ENCODE results near the gene CMBL. TPM values are rescaled to one million over a fixed set of nuclear protein-coding genes. Genes with fewer than 3 reads are reported as not detected.

Gene CMBL
- total RNA-seq, 1 donor from 2014 or later = 24.8 TPM

DNA sequence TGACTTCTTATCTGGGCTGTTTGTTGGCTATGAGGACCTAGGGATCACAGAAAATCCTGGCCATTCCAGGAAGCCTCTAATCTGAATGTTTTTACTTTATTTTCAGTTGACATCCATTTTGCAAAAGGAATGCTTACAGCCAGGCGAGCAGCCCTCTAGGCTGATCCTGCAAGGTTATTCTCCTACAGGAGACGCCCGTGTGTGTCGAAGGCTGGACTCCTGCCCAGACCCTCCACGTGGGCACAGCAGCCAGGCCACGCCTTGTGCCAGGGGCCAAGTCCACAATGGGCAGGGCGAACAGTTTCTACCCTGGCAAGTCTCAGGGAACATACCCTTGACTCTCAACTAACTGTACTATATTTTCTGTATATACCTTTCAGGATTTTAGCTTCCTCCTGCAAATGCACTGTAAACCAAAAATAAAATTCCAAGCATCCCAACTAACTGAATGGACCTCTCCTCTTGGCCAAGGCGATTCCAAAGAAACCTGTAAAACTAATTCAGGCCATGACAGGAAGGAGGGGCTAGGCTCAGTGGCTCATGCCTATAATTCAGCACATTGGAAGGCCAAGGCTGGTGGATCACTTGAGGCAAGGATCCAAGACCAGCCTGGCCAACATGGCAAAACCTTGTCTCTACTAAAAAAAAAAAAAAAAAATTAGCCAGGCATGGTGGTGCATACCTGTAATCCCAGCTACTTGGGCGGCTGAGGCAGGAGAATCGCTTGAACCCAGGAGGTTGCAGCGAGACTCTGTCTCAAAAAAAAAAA lies 5.7 kb downstream of the CMBL start:
- TF ChIP-seq, protein P1, sequence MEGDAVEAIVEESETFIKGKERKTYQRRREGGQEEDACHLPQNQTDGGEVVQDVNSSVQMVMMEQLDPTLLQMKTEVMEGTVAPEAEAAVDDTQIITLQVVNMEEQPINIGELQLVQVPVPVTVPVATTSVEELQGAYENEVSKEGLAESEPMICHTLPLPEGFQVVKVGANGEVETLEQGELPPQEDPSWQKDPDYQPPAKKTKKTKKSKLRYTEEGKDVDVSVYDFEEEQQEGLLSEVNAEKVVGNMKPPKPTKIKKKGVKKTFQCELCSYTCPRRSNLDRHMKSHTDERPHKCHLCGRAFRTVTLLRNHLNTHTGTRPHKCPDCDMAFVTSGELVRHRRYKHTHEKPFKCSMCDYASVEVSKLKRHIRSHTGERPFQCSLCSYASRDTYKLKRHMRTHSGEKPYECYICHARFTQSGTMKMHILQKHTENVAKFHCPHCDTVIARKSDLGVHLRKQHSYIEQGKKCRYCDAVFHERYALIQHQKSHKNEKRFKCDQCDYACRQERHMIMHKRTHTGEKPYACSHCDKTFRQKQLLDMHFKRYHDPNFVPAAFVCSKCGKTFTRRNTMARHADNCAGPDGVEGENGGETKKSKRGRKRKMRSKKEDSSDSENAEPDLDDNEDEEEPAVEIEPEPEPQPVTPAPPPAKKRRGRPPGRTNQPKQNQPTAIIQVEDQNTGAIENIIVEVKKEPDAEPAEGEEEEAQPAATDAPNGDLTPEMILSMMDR (IDR thresholded peaks at IDR 0.05; ENCODE audit: unreplicated experiment) = no peak
- H3K9me3 Mint-ChIP-seq = peaks cover 5% of the 10 kb centered on the region
- DNase-seq (ENCODE audit: low spot score in 2 of 2, unreplicated experiment in 2 of 2) = no peak

DNA sequence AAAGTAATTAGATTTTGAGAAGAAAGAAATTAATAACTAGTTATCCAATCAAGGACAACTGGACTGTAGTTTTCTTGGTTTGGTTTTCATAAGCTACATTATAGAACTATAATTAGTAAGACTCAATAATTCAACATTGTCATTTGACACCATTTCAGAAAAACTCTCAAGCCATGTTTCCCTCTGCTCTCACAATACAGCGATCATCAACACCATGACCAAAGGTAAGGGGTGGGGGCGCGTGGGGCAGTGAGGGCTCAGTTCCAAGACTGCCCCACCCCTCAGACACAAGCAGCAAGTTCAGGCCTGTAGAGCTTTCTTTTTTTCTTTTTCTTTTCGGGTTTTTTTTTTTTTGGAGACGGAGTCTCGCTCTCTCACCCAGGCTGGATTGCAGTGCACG lies 6.4 kb downstream of the CMBL start:
- no peaks in the 10 kb centered on the region for H3K27me3 Mint-ChIP-seq (ENCODE audit: low read depth)
- no peak overlapping the region for H3K27ac Mint-ChIP-seq
- peaks cover 24% of the 10 kb centered on the region for H3K36me3 Mint-ChIP-seq
- H3K4me3 Mint-ChIP-seq = no peak overlapping the region
- DNase-seq (ENCODE audit: low spot score in 2 of 2, unreplicated experiment in 2 of 2) = no peak
- TF ChIP-seq, protein P1 (IDR thresholded peaks at IDR 0.05; ENCODE audit: unreplicated experiment) = no peak
- H3K4me1 Mint-ChIP-seq = peaks cover 4% of the 10 kb centered on the region
- peaks cover 5% of the 10 kb centered on the region for H3K9me3 Mint-ChIP-seq

More for the DNA sequence above, 5.7 kb downstream of the CMBL start:
- Mint-ChIP-seq H3K36me3 (peaks cover 20% of the 10 kb centered on the region), H3K4me3 (no peak overlapping the region), H3K27ac (no peak overlapping the region), H3K27me3 (ENCODE audit: low read depth) (no peaks in the 10 kb centered on the region), H3K4me1 (peaks cover 11% of the 10 kb centered on the region)

DNA sequence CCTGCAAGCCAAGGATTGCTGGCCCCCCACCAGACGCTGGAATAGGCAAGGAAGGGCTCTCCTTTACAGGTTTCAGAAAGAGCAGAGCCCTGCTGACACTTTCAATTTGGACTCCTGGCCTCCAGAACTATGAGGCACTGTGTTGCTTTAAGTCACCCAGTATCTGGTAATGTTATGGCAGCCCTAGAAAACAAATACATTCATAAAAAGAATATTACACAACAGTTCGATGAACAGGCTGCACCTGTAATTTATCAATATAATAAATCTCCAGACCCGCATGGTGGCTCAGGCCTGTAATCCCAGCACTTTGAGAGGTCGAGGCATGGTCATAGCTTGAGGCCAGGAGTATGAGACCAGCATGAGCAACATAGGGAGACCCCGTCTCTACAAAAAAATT lies 7.5 kb downstream of the CMBL start:
- DNase-seq (ENCODE audit: low spot score in 2 of 2, unreplicated experiment in 2 of 2) = no peak
- H3K36me3 Mint-ChIP-seq = peaks cover 26% of the 10 kb centered on the region
- H3K4me1 Mint-ChIP-seq = no peaks in the 10 kb centered on the region
- no peak overlapping the region for H3K4me3 Mint-ChIP-seq
- TF ChIP-seq, protein P1 (IDR thresholded peaks at IDR 0.05; ENCODE audit: unreplicated experiment) = no peak
- peaks cover 5% of the 10 kb centered on the region for H3K9me3 Mint-ChIP-seq
- no peak overlapping the region for H3K27ac Mint-ChIP-seq
- no peaks in the 10 kb centered on the region for H3K27me3 Mint-ChIP-seq (ENCODE audit: low read depth)

DNA sequence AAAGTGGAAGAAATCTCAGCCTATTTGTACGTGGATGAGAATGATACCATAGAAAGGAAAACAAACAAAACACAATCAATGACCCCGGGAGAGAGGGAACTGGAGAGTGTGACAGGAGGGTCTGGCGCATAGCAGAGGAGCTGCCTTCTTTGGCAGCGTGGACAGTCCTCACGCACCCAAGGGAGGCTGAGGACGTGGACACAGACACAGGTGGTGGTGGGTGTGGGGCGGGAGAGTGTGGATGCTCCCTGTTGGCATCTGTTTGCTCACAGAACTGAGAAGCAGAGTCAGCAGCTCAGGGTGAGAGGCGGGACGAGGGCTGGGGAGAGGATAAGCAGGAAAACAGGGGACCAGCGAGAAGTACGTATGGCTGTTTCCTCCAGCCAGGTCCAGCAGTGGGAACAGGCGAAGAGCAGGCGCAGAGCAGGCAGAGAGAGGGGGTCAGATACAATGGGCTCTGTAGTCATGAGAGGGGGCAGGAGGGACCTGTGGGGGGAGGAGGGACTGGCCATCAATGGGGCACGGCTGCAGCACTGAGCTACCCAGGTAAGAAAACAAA lies 10.0 kb downstream of the CMBL start:
- Mint-ChIP-seq H3K4me3 (no peak overlapping the region), H3K27ac (no peak overlapping the region), H3K4me1 (no peaks in the 10 kb centered on the region), H3K9me3 (peaks cover 18% of the 10 kb centered on the region), H3K27me3 (ENCODE audit: low read depth) (no peaks in the 10 kb centered on the region), H3K36me3 (peaks cover 32% of the 10 kb centered on the region)
- no peak for DNase-seq (ENCODE audit: low spot score in 2 of 2, unreplicated experiment in 2 of 2)
- TF ChIP-seq, protein P1 (IDR thresholded peaks at IDR 0.05; ENCODE audit: unreplicated experiment) = no peak

DNA sequence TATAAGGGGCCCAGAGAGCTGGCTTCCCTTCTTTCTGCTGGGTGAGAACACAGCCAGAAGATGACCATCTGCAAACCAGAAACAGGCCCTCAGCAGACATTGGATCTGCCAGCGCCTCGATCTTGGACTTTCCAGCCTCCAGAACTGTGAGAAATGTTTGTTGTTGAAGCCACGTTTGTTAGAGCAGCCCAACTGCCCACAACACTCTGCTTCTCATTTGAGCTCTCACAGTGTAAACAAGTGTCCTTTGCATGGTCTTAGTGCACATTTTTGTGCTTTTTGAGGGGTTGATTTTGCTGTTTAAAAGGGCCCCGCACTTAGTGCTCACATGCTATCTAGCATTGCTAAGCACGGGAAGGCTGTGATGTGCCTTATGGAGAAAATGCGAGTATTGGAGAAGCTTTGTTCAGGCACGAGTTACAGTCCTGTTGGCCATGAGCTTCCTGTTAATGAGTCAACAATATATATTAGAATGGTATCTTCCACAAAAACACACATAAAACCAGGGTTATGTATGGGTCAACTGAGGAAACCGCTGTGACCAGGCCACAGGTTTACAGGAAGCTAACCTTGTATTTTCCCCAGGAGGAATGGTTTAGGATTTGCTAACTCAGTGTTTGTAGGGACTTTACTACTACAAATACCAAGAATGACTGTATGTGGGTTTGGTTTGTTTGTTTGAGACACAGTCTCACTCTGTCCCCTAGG lies 11.9 kb downstream of the CMBL start:
- TF ChIP-seq, protein P1 (IDR thresholded peaks at IDR 0.05; ENCODE audit: unreplicated experiment) = no peak
- peaks cover 18% of the 10 kb centered on the region for H3K9me3 Mint-ChIP-seq

More for the DNA sequence above, 11.9 kb downstream of the CMBL start:
- H3K27me3 Mint-ChIP-seq (ENCODE audit: low read depth) = no peaks in the 10 kb centered on the region
- H3K4me1 Mint-ChIP-seq = no peaks in the 10 kb centered on the region
- no peak overlapping the region for H3K27ac Mint-ChIP-seq
- no peak for DNase-seq (ENCODE audit: low spot score in 2 of 2, unreplicated experiment in 2 of 2)
- H3K36me3 Mint-ChIP-seq = peaks cover 39% of the 10 kb centered on the region
- no peak overlapping the region for H3K4me3 Mint-ChIP-seq

Measured in mesothelial cell of epicardium (in vitro differentiated cells).